ENCODE measurements around the gene TWIST1. TPM values are rescaled to one million over a fixed set of nuclear protein-coding genes. Genes with fewer than 3 reads are reported as not detected.

Gene TWIST1
- 302 and 322 TPM in 2 replicates for total RNA-seq

DNA sequence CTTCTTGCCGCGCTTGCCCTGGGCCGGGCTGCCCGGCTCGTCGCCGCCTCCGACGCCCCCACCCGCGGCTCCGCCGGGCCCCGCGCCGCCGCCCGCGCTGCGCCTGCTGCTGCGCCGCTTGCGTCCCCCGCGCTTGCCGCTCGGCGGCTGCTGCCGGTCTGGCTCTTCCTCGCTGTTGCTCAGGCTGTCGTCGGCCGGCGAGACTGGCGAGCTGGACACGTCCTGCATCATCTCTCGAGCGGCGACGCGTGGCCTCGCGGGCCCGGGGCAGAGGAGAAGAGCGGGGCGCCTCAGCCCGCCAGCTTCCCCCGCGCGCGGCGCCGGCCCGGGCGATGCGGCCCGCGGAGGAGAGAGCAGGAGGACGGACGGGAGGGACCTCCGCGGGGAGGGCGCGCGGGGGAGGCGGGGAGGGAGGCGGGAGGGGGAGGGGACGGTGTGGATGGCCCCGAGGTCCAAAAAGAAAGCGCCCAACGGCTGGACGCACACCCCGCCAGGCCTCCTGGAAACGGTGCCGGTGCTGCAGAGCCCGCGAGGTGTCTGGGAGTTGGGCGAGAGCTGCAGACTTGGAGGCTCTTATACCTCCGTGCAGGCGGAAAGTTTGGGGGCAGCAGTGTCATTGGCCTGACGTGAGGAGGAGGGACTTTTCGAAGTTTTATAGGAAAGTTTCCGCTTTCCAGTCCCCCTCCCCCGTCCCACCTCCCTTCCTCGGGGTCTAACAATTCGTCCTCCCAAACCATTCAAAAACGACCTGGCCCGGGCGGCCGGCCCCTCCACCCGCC lies at the start of gene TWIST1:
TSS of gene TWIST1 (minus strand) at position 546 of the 779 bp plus-strand sequence. CDS start at position 231, 315 bp downstream.

DNA sequence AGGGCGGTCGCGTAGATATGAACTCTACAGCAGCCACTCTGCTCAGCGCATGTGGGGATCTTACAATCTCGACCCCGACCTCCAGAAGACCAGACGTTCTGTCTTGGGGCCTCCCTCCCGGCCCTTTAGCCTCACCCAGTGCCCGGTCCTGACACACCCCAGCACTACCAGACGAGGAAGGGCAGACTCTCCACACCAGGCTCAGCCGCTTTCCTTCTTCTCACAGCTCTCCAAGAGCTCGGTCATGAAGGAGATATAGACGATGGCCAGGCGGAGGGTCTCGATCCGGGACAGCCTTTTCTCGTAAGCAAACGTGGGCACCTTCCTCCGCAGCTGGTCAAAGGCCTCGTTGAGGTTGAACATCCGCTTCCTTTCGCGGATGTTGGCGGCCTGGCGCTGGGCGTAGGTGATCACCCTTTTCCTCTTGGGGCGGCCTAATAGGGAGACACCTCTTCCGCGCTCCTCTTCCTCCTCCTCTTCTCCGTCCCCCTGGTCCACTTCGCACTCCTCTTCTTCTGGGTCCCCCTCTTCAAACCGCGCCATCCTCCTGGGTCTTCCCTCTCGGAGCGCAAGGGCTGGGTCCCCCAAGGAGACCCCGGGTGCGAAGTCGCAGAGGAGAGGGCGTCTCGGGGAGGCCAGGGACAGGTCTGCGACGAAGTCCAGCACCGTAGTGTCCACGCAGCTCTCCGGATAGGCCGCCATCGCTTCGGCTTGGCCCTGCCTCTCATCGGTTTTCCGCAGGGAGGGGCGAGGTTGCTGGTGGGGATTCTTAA lies 27.4 kb upstream of the TWIST1 start, which contains the start of gene FERD3L:
TSS of gene FERD3L (minus strand) at position 761 of the 773 bp plus-strand sequence. CDS start at position 702, 59 bp downstream.

Other genes with a start within 250 kb of the TWIST1 start
- not detected in 2 replicates for gene FERD3L, start 27.8 kb upstream of the TWIST1 start, total RNA-seq

Data from hair follicle dermal papilla cell (primary cell).